Esophagus muscularis mucosa (tissue), 4 donors: Measurements from ENCODE around the gene APLF.

Experiments used
- CTCF ChIP-seq, 3 experiments: fragments of 200-600 bp in 2 of 3; fragments of 450-650 bp in 1 of 3; sonication (generic) in 2 of 3; IDR thresholded peaks; one replicate each; pipeline ENCODE4 v1.5.1; 2017 to 2019; ENCODE audit warnings: antibody characterized with exemption in 3 of 3, mild to moderate bottlenecking in 2 of 3, moderate library complexity in 1 of 3
- EP300 ChIP-seq: sonication (generic); formaldehyde crosslinking; IDR thresholded peaks from one replicate; pipeline ENCODE4 v1.6.1; 2017; ENCODE audit warnings: antibody characterized with exemption
- POLR2A ChIP-seq: fragments of 450-650 bp; IDR thresholded peaks from one replicate; pipeline ENCODE4 v1.6.1; 2017; ENCODE audit warnings: antibody characterized with exemption, moderate library complexity, mild to moderate bottlenecking, low read depth

- TF ChIP-seq CTCF (IDR thresholded peaks at IDR 0.05): no peak
- no peak for TF ChIP-seq POLR2A
- no peak for TF ChIP-seq EP300
These were observed 31.7 kb downstream of the APLF start for GRCh38 chr2:68499133-68499532.
